Endodermal cell (in vitro differentiated cells): ENCODE measurements around the gene RALGPS2. TPM values are rescaled to one million over a fixed set of nuclear protein-coding genes. Genes with fewer than 3 reads are reported as not detected.

Experiments used
- DNase-seq: peaks from one replicate; pipeline ENCODE4 v3.0.0-alpha.2; 2017
- H3K27ac ChIP-seq: 2 replicates; pipeline ENCODE4 v1.5.1; 2013; ENCODE audit warnings: mild to moderate bottlenecking, low read depth, low read length, moderate library complexity
- H3K27me3 ChIP-seq: 2 replicates; pipeline ENCODE4 v1.6.1; 2013; ENCODE audit warnings: mild to moderate bottlenecking, low read length, moderate library complexity; ENCODE audit not compliant: insufficient read depth, control insufficient read depth, poor library complexity, severe bottlenecking
- H3K36me3 ChIP-seq: 2 replicates; pipeline ENCODE4 v1.7.0; 2013; ENCODE audit warnings: mild to moderate bottlenecking, low read length, moderate library complexity; ENCODE audit not compliant: control insufficient read depth, insufficient read depth
- H3K4me1 ChIP-seq: one replicate; pipeline ENCODE4 v1.7.0; 2013; ENCODE audit warnings: low read length; ENCODE audit not compliant: control insufficient read depth, insufficient read depth
- H3K4me3 ChIP-seq: 2 replicates; pipeline ENCODE4 v1.5.1; 2013; ENCODE audit warnings: mild to moderate bottlenecking, low read length, moderate library complexity
- H3K9ac ChIP-seq: 2 replicates; pipeline ENCODE4 v1.6.1; 2013; ENCODE audit warnings: mild to moderate bottlenecking, low read length, moderate library complexity; ENCODE audit not compliant: poor library complexity, severe bottlenecking; ENCODE audit errors: extremely low read depth
- H3K9me3 ChIP-seq: 2 replicates; pipeline ENCODE4 v1.6.1; 2013; ENCODE audit warnings: mild to moderate bottlenecking, low read length, moderate library complexity; ENCODE audit not compliant: control insufficient read depth
- H3K27ac Mint-ChIP-seq: 2 replicates; pipeline ENCODE4 v1.8.0; 2020; ENCODE audit warnings: mixed read lengths
- H3K27me3 Mint-ChIP-seq: 2 replicates; pipeline ENCODE4 v1.8.0; 2021; ENCODE audit warnings: mild to moderate bottlenecking, mixed read lengths; ENCODE audit not compliant: insufficient read depth
- H3K36me3 Mint-ChIP-seq: 2 replicates; pipeline ENCODE4 v1.8.0; 2020; ENCODE audit warnings: low read depth, mixed read lengths
- H3K4me1 Mint-ChIP-seq: 2 replicates; pipeline ENCODE4 v1.8.0; 2020; ENCODE audit warnings: mixed read lengths
- H3K4me3 Mint-ChIP-seq: 2 replicates; pipeline ENCODE4 v1.8.0; 2020; ENCODE audit warnings: mild to moderate bottlenecking, moderate library complexity, mixed read lengths
- H3K9me3 Mint-ChIP-seq: 2 replicates; pipeline ENCODE4 v1.8.0; 2020; ENCODE audit warnings: mild to moderate bottlenecking, mixed read lengths
- WGBS, 2 experiments: methylation state at CpG; one replicate each; pipeline versions ENCODE4 v1.1.5 to v1.1.7; 2013; ENCODE audit warnings: missing lambda C conversion rate in 2 of 2, mixed read lengths in 1 of 2; ENCODE audit not compliant: insufficient coverage in 1 of 2, insufficient read length in 1 of 2; 5-methylcytosine and 5-hydroxymethylcytosine counted together
- total RNA-seq, 2 donors: library from RNA; stranded (reverse); fragmentation: NEBNext Ultra II Directional in 1 of 2; extraction: Animal tissue kit (Norgen Biotek cat#: 25700) in 1 of 2; gene quantifications; 2 replicates in 1 of 2; 3 replicates in 1 of 2; pipeline ENCODE4 v1.2.1, GENCODE V29; 2021
- TF ChIP-seq, protein P1 (sequence below): fragments of 200-600 bp; sonication (generic); conservative IDR thresholded peaks from 2 replicates; pipeline ENCODE4 v1.5.0; 2021; ENCODE audit warnings: antibody characterized with exemption, mild to moderate bottlenecking

RALGPS2 gene
- total RNA-seq, 2 donors from 2014 or later = 56.6 to 73.1 TPM

DNA sequence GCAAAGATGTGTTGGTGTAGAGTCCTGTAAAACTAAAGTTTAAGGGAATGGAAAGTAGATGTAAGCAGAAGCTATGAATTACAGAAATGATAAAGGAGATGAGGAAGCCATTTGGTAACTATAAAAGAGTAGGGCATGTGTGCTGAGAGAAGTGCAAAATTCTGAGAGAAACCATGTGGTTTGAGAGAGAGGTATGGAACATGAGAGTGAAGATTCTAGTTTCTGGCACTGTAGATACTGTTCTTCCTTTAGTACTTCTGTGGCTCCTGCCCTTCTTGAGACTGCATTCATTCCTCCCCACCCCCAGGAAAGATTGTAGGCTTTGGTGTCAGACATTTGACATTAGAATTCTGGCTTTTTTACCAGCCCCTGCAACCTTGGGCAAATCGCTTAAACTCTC lies 15.4 kb downstream of the RALGPS2 start:
- peaks cover 4% of the 10 kb centered on the region for H3K9me3 Mint-ChIP-seq
- Histone ChIP-seq H3K27me3 (no peaks in the 10 kb centered on the region), H3K9me3 (peaks cover 12% of the 10 kb centered on the region), H3K9ac (no peak overlapping the region), H3K4me3 (no peak overlapping the region), H3K27ac (no peak overlapping the region), H3K4me1 (no peaks in the 10 kb centered on the region), H3K36me3 (peaks cover 80% of the 10 kb centered on the region)
- WGBS, 2 experiments = 86% methylated on average over 1 of the region's 1 CpG; no CpG with 5 or more reads in 1 of the 2 experiments
- H3K27ac Mint-ChIP-seq = no peak overlapping the region
- peaks cover 77% of the 10 kb centered on the region for H3K36me3 Mint-ChIP-seq
- no peak overlapping the region for H3K4me3 Mint-ChIP-seq
- TF ChIP-seq, protein P1, sequence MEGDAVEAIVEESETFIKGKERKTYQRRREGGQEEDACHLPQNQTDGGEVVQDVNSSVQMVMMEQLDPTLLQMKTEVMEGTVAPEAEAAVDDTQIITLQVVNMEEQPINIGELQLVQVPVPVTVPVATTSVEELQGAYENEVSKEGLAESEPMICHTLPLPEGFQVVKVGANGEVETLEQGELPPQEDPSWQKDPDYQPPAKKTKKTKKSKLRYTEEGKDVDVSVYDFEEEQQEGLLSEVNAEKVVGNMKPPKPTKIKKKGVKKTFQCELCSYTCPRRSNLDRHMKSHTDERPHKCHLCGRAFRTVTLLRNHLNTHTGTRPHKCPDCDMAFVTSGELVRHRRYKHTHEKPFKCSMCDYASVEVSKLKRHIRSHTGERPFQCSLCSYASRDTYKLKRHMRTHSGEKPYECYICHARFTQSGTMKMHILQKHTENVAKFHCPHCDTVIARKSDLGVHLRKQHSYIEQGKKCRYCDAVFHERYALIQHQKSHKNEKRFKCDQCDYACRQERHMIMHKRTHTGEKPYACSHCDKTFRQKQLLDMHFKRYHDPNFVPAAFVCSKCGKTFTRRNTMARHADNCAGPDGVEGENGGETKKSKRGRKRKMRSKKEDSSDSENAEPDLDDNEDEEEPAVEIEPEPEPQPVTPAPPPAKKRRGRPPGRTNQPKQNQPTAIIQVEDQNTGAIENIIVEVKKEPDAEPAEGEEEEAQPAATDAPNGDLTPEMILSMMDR = no peak
- DNase-seq = no peak
- H3K4me1 Mint-ChIP-seq = no peaks in the 10 kb centered on the region
- no peaks in the 10 kb centered on the region for H3K27me3 Mint-ChIP-seq

DNA sequence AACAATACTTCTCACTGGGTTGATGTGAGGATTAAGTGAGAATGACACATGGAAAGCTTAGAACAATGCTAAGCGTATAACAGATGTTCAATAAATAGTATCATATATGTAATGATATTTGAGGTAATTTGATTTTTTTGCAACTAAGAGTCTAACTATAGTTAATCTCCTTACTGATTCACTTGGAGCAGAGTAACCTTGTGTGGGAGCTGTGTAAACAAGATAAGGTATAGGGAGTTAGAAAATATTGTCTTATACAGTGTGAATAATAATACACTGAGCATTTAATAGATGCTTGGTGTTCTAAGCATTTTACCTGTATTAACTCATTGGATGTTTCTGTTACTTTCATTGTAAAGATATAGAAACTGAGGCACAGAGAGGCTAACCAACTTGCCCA lies 15.9 kb downstream of the RALGPS2 start:
- TF ChIP-seq, protein P1 = no peak
- H3K4me3 Mint-ChIP-seq = no peak overlapping the region
- WGBS, 2 experiments = 100% methylated on average over 1 of the region's 1 CpG; no CpG with 5 or more reads in 1 of the 2 experiments
- peaks cover 75% of the 10 kb centered on the region for H3K36me3 Mint-ChIP-seq
- no peak overlapping the region for H3K27ac ChIP-seq
- peaks cover 12% of the 10 kb centered on the region for H3K9me3 ChIP-seq
- H3K36me3 ChIP-seq = peaks cover 77% of the 10 kb centered on the region
- H3K4me3 ChIP-seq = no peak overlapping the region
- H3K4me1 Mint-ChIP-seq = no peaks in the 10 kb centered on the region
- no peak overlapping the region for H3K27ac Mint-ChIP-seq
- no peaks in the 10 kb centered on the region for H3K27me3 ChIP-seq
- H3K9me3 Mint-ChIP-seq = peaks cover 4% of the 10 kb centered on the region
- H3K27me3 Mint-ChIP-seq = no peaks in the 10 kb centered on the region
- H3K9ac ChIP-seq = no peak overlapping the region
- no peaks in the 10 kb centered on the region for H3K4me1 ChIP-seq
- no peak for DNase-seq

DNA sequence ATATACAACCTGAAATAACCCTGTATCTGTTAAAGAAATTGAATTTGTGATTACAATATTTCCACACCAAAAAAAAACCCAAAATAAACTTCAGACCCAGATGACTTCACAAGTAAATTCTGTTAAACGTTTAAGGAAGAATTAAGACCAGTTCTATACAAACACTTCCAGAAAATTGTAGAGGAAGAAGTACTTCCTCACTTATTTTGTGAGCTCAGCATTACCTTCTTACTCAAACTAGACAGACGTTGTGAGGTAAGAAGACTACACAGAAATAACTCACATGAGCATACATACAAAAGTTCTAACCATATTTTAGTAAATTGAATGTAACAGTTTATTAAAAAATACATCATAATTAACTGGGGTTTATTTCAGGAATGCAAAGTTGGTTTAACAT lies 18.8 kb downstream of the RALGPS2 start:
- peaks cover 12% of the 10 kb centered on the region for H3K9me3 ChIP-seq
- H3K36me3 ChIP-seq = peaks cover 67% of the 10 kb centered on the region
- H3K4me1 Mint-ChIP-seq = peaks cover 1% of the 10 kb centered on the region
- H3K9ac ChIP-seq = no peak overlapping the region
- no peaks in the 10 kb centered on the region for H3K4me1 ChIP-seq
- H3K4me3 ChIP-seq = no peak overlapping the region
- H3K27ac ChIP-seq = no peak overlapping the region
- H3K9me3 Mint-ChIP-seq = peaks cover 4% of the 10 kb centered on the region
- 80 to 95% methylated on average over 1 to 2 of the region's 2 CpGs for whole genome bisulfite sequencing, 2 experiments
- no peaks in the 10 kb centered on the region for H3K27me3 Mint-ChIP-seq
- no peak overlapping the region for H3K27ac Mint-ChIP-seq
- TF ChIP-seq, protein P1 = no peak
- H3K36me3 Mint-ChIP-seq = peaks cover 62% of the 10 kb centered on the region
- DNase-seq = no peak
- H3K27me3 ChIP-seq = no peaks in the 10 kb centered on the region
- no peak overlapping the region for H3K4me3 Mint-ChIP-seq
